ENCODE measurements around the gene KRT81.
"Not testable (repeated sequence)": the region's sequence is repeated elsewhere in the genome, so short reads cannot be mapped to it uniquely, and the experiment has no call there.

Gene KRT81

GRCh38 chr12:52262286-52262685 lies 29.0 kb downstream of the KRT81 start:
- H3K27me3 Mint-ChIP-seq, result peaks cover 12% of the 10 kb centered on the region
- ATAC-seq (ENCODE audit: low read depth) (no peak), DNase-seq (ENCODE audit: low spot score in 2 of 2) (no peak)
- H3K36me3 Mint-ChIP-seq, result no peaks in the 10 kb centered on the region
- H3K27ac Mint-ChIP-seq, result no peak overlapping the region
- peaks cover 1% of the 10 kb centered on the region for H3K9me3 Mint-ChIP-seq
- no peaks in the 10 kb centered on the region for H3K4me1 Mint-ChIP-seq
- H3K4me3 Mint-ChIP-seq, result no peak overlapping the region

GRCh38 chr12:52261208-52261484 lies 30.2 kb downstream of the KRT81 start:
- H3K9me3 Mint-ChIP-seq, result peaks cover 1% of the 10 kb centered on the region
- H3K4me1 Mint-ChIP-seq, result no peaks in the 10 kb centered on the region
- no peak overlapping the region for H3K27ac Mint-ChIP-seq
- DNase-seq (ENCODE audit: low spot score in 2 of 2) (no peak), ATAC-seq (ENCODE audit: low read depth) (no peak)
- peaks cover 17% of the 10 kb centered on the region for H3K27me3 Mint-ChIP-seq
- H3K4me3 Mint-ChIP-seq, result no peak overlapping the region
- H3K36me3 Mint-ChIP-seq, result no peaks in the 10 kb centered on the region

- ATAC-seq (ENCODE audit: low read depth) (no peak), DNase-seq (ENCODE audit: low spot score in 2 of 2) (no peak)
- Mint-ChIP-seq H3K27me3 (peaks cover 18% of the 10 kb centered on the region), H3K9me3 (peaks cover 1% of the 10 kb centered on the region), H3K36me3 (no peaks in the 10 kb centered on the region), H3K27ac (no peak overlapping the region), H3K4me3 (no peak overlapping the region), H3K4me1 (no peaks in the 10 kb centered on the region)
Measured at GRCh38 chr12:52260361-52261207, 30.8 kb downstream of the KRT81 start.

GRCh38 chr12:52259657-52260243 lies 31.6 kb downstream of the KRT81 start:
- DNase-seq (ENCODE audit: low spot score in 2 of 2), result no peak
- ATAC-seq (ENCODE audit: low read depth), result no peak
- H3K4me1 Mint-ChIP-seq, result no peaks in the 10 kb centered on the region
- H3K36me3 Mint-ChIP-seq, result no peaks in the 10 kb centered on the region
- peaks cover 18% of the 10 kb centered on the region for H3K27me3 Mint-ChIP-seq
- H3K9me3 Mint-ChIP-seq, result peaks cover 1% of the 10 kb centered on the region
- H3K27ac Mint-ChIP-seq, result no peak overlapping the region
- H3K4me3 Mint-ChIP-seq, result no peak overlapping the region

- peaks cover 1% of the 10 kb centered on the region for H3K9me3 Mint-ChIP-seq
- H3K4me3 Mint-ChIP-seq, result no peak overlapping the region
- peaks cover 17% of the 10 kb centered on the region for H3K27me3 Mint-ChIP-seq
- ATAC-seq (ENCODE audit: low read depth) (no peak), DNase-seq (ENCODE audit: low spot score in 2 of 2) (no peak)
- no peaks in the 10 kb centered on the region for H3K4me1 Mint-ChIP-seq
- no peak overlapping the region for H3K27ac Mint-ChIP-seq
- H3K36me3 Mint-ChIP-seq, result no peaks in the 10 kb centered on the region
Measured at GRCh38 chr12:52258335-52258901, 32.9 kb downstream of the KRT81 start.

GRCh38 chr12:52257922-52258321 lies 33.4 kb downstream of the KRT81 start:
- H3K27me3 Mint-ChIP-seq, result peaks cover 20% of the 10 kb centered on the region
- not testable (repeated sequence) for ATAC-seq (ENCODE audit: low read depth); H3K4me3 Mint-ChIP-seq; DNase-seq (ENCODE audit: low spot score in 2 of 2); H3K27ac Mint-ChIP-seq; H3K9me3 Mint-ChIP-seq; H3K36me3 Mint-ChIP-seq; H3K4me1 Mint-ChIP-seq

- Mint-ChIP-seq H3K9me3 (no peaks in the 10 kb centered on the region), H3K4me1 (no peaks in the 10 kb centered on the region), H3K27ac (no peak overlapping the region), H3K4me3 (no peak overlapping the region), H3K36me3 (no peaks in the 10 kb centered on the region), H3K27me3 (peaks cover 18% of the 10 kb centered on the region)
- ATAC-seq (ENCODE audit: low read depth) (no peak), DNase-seq (ENCODE audit: low spot score in 2 of 2) (no peak)
Measured at GRCh38 chr12:52257074-52257551, 34.2 kb downstream of the KRT81 start.

GRCh38 chr12:52256584-52256935 lies 34.8 kb downstream of the KRT81 start:
- Mint-ChIP-seq H3K9me3 (no peaks in the 10 kb centered on the region), H3K4me1 (no peaks in the 10 kb centered on the region), H3K27me3 (peaks cover 17% of the 10 kb centered on the region), H3K4me3 (no peak overlapping the region), H3K36me3 (no peaks in the 10 kb centered on the region), H3K27ac (no peak overlapping the region)
- DNase-seq (ENCODE audit: low spot score in 2 of 2) (no peak), ATAC-seq (ENCODE audit: low read depth) (no peak)

GRCh38 chr12:52255926-52256583 lies 35.3 kb downstream of the KRT81 start:
- peaks cover 14% of the 10 kb centered on the region for H3K27me3 Mint-ChIP-seq

GRCh38 chr12:52254965-52255751 lies 36.2 kb downstream of the KRT81 start:
- H3K4me1 Mint-ChIP-seq, result no peaks in the 10 kb centered on the region
- peaks cover 15% of the 10 kb centered on the region for H3K27me3 Mint-ChIP-seq
- ATAC-seq (ENCODE audit: low read depth), result no peak
- H3K36me3 Mint-ChIP-seq, result no peaks in the 10 kb centered on the region
- no peak overlapping the region for H3K27ac Mint-ChIP-seq
- no peak for DNase-seq (ENCODE audit: low spot score in 2 of 2)
- no peak overlapping the region for H3K4me3 Mint-ChIP-seq
- H3K9me3 Mint-ChIP-seq, result no peaks in the 10 kb centered on the region

More at GRCh38 chr12:52255926-52256583, 35.3 kb downstream of the KRT81 start:
- no peaks in the 10 kb centered on the region for H3K36me3 Mint-ChIP-seq
- H3K9me3 Mint-ChIP-seq, result no peaks in the 10 kb centered on the region
- H3K4me3 Mint-ChIP-seq, result no peak overlapping the region
- H3K4me1 Mint-ChIP-seq, result no peaks in the 10 kb centered on the region
- DNase-seq (ENCODE audit: low spot score in 2 of 2) (no peak), ATAC-seq (ENCODE audit: low read depth) (no peak)
- no peak overlapping the region for H3K27ac Mint-ChIP-seq

- peaks cover 23% of the 10 kb centered on the region for H3K27me3 Mint-ChIP-seq
- no peaks in the 10 kb centered on the region for H3K36me3 Mint-ChIP-seq
- no peak for ATAC-seq (ENCODE audit: low read depth)
- H3K27ac Mint-ChIP-seq, result no peak overlapping the region
- no peak overlapping the region for H3K4me3 Mint-ChIP-seq
- DNase-seq (ENCODE audit: low spot score in 2 of 2), result no peak
- peaks cover 5% of the 10 kb centered on the region for H3K4me1 Mint-ChIP-seq
- H3K9me3 Mint-ChIP-seq, result no peaks in the 10 kb centered on the region
Measured at GRCh38 chr12:52254180-52254964, 37.0 kb downstream of the KRT81 start.

- ATAC-seq (ENCODE audit: low read depth), result no peak
- Mint-ChIP-seq H3K9me3 (no peaks in the 10 kb centered on the region), H3K4me3 (no peak overlapping the region), H3K4me1 (peaks cover 5% of the 10 kb centered on the region), H3K36me3 (no peaks in the 10 kb centered on the region), H3K27me3 (peaks cover 21% of the 10 kb centered on the region), H3K27ac (no peak overlapping the region)
- no peak for DNase-seq (ENCODE audit: low spot score in 2 of 2)
Measured at GRCh38 chr12:52253391-52254179, 37.7 kb downstream of the KRT81 start.
